Stimulated activated naive B cell treated with anti-CD40 and anti-IgM and Interleukin-4, amounts not matched to agents 10 μg/mL and 1 μg/mL and 100 μg/mL, for 72 hours (primary cell): ENCODE results near the gene TYW3.
"Not testable (repeated sequence)": the region's sequence is repeated elsewhere in the genome, so short reads cannot be mapped to it uniquely, and the experiment has no call there.

Experiments
- ATAC-seq, 2 donors: fragments of 150-1000 bp; cut with Tn5 transposase; replicated peaks; 2 replicates each; pipeline ENCODE4 v1.10.0; 2021; ENCODE audit warnings: moderate library complexity in 1 of 2
- DNase-seq: peaks from one replicate; pipeline ENCODE4 v3.0.0; 2021
- H3K27ac Mint-ChIP-seq: one replicate; pipeline ENCODE4 v1.8.0; 2022; ENCODE audit warnings: mild to moderate bottlenecking, mixed read lengths
- H3K27me3 Mint-ChIP-seq, 2 donors: one replicate each; pipeline ENCODE4 v1.8.0; 2022; ENCODE audit warnings: mixed read lengths in 2 of 2
- H3K36me3 Mint-ChIP-seq, 2 donors: one replicate each; pipeline ENCODE4 v1.8.0; 2022; ENCODE audit warnings: mixed read lengths in 2 of 2, mild to moderate bottlenecking in 1 of 2
- H3K4me1 Mint-ChIP-seq, 2 donors: one replicate each; pipeline ENCODE4 v1.8.0; 2022; ENCODE audit warnings: mixed read lengths in 2 of 2, mild to moderate bottlenecking in 1 of 2
- H3K4me3 Mint-ChIP-seq, 2 donors: one replicate each; pipeline ENCODE4 v1.8.0; 2022; ENCODE audit warnings: mild to moderate bottlenecking in 2 of 2, mixed read lengths in 2 of 2, moderate library complexity in 1 of 2
- H3K9me3 Mint-ChIP-seq, 2 donors: one replicate each; pipeline ENCODE4 v1.8.0; 2022; ENCODE audit warnings: mixed read lengths in 2 of 2, mild to moderate bottlenecking in 1 of 2

The TYW3 gene

GRCh38 chr1:74745247-74745646 is 12.3 kb downstream of the TYW3 start:
- not testable (repeated sequence) for H3K4me1 Mint-ChIP-seq, DNase-seq, H3K27me3 Mint-ChIP-seq, H3K4me3 Mint-ChIP-seq, ATAC-seq, H3K27ac Mint-ChIP-seq
- peaks cover 80 to 81% of the 10 kb centered on the region in 2 donors for H3K36me3 Mint-ChIP-seq
- peaks cover 9 to 11% of the 10 kb centered on the region in 2 donors for H3K9me3 Mint-ChIP-seq

DNA sequence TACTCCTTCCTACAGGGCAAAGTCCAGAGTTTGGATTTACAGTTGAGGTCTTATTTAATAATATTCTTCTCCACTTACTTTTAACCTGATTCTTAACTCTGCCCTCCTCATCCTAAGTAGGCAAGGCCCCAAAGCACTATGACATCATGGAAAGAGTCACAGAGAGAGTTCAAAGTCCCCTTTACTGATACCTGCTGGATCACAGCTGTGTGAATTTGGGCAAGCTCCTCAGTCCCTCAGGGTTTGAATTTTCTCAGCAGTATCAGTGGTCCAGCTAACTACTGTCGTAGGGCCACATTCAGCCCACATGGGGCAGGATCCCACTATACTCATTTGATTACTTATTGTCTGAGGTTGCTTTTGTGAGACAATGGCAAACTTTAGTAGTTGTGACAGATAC is 16.0 kb downstream of the TYW3 start:
- no peaks in the 10 kb centered on the region for H3K27me3 Mint-ChIP-seq
- no peak for DNase-seq
- peaks cover 1 to 5% of the 10 kb centered on the region in 2 donors for H3K4me1 Mint-ChIP-seq
- H3K4me3 Mint-ChIP-seq, result no peak overlapping the region
- ATAC-seq, result no peak
- H3K9me3 Mint-ChIP-seq, result peaks cover 7 to 9% of the 10 kb centered on the region in 2 donors
- H3K36me3 Mint-ChIP-seq, result peaks cover 66 to 72% of the 10 kb centered on the region in 2 donors
- no peak overlapping the region for H3K27ac Mint-ChIP-seq

DNA sequence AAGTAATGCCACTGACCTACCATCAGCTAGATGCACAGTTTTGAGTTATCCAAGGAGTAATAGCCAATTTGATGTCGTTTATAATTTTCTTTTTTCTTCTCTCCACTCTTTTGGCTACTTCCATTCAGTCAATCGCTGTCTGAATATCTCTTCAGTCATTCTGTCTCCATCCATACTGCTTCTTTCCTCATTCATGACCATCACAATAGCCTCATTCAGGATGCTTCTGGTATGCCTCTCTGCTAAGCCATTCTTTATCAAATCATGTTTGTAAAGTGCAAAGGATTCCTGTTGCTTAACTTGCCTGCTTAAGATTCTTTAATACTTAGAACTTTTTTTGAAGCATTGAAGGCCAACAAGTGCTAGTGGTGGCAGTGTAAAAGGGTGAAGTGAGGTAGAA is 20.2 kb downstream of the TYW3 start:
- no peak overlapping the region for H3K4me3 Mint-ChIP-seq
- H3K4me1 Mint-ChIP-seq, result peaks cover 1% of the 10 kb centered on the region in 2 donors
- no peaks in the 10 kb centered on the region for H3K27me3 Mint-ChIP-seq
- peaks cover 76 to 81% of the 10 kb centered on the region in 2 donors for H3K36me3 Mint-ChIP-seq
- DNase-seq, result no peak
- H3K27ac Mint-ChIP-seq, result no peak overlapping the region
- ATAC-seq, result no peak
- peaks cover 12 to 14% of the 10 kb centered on the region in 2 donors for H3K9me3 Mint-ChIP-seq

GRCh38 chr1:74755475-74755874 is 22.5 kb downstream of the TYW3 start:
- Mint-ChIP-seq H3K36me3 (peaks cover 76 to 84% of the 10 kb centered on the region in 2 donors), H3K27me3 (no peaks in the 10 kb centered on the region), H3K9me3 (peaks cover 12 to 14% of the 10 kb centered on the region in 2 donors), H3K4me1 (peaks cover 0 to 1% of the 10 kb centered on the region in 2 donors), H3K4me3 (no peak overlapping the region), H3K27ac (no peak overlapping the region)
- no peak for ATAC-seq
- DNase-seq, result no peak

- H3K27me3 Mint-ChIP-seq, H3K27ac Mint-ChIP-seq, H3K4me3 Mint-ChIP-seq, DNase-seq, ATAC-seq, H3K4me1 Mint-ChIP-seq: not testable (repeated sequence)
- Mint-ChIP-seq H3K9me3 (peaks cover 12 to 13% of the 10 kb centered on the region in 2 donors), H3K36me3 (peaks cover 71 to 83% of the 10 kb centered on the region in 2 donors)
Measured at GRCh38 chr1:74756650-74757049, 23.7 kb downstream of the TYW3 start.

GRCh38 chr1:74763807-74764206 is 30.9 kb downstream of the TYW3 start:
- Mint-ChIP-seq H3K27me3 (no peaks in the 10 kb centered on the region), H3K4me3 (no peak overlapping the region), H3K36me3 (peaks cover 31 to 41% of the 10 kb centered on the region in 2 donors), H3K27ac (no peak overlapping the region), H3K4me1 (no peaks in the 10 kb centered on the region), H3K9me3 (no peaks in the 10 kb centered on the region)
- DNase-seq, result no peak
- no peak for ATAC-seq

- no peaks in the 10 kb centered on the region for H3K9me3 Mint-ChIP-seq
- H3K27ac Mint-ChIP-seq, result no peak overlapping the region
- ATAC-seq (no peak), DNase-seq (no peak)
- H3K4me1 Mint-ChIP-seq, result no peaks in the 10 kb centered on the region
- H3K27me3 Mint-ChIP-seq, result no peaks in the 10 kb centered on the region
- peaks cover 18 to 22% of the 10 kb centered on the region in 2 donors for H3K36me3 Mint-ChIP-seq
- H3K4me3 Mint-ChIP-seq, result no peak overlapping the region
Measured at GRCh38 chr1:74766579-74766978, 33.6 kb downstream of the TYW3 start.

- H3K9me3 Mint-ChIP-seq, result no peaks in the 10 kb centered on the region
- no peak for DNase-seq
Measured at GRCh38 chr1:74767490-74767889, 34.5 kb downstream of the TYW3 start.

GRCh38 chr1:74771913-74772515 is 39.1 kb downstream of the TYW3 start:
- H3K27me3 Mint-ChIP-seq, result peaks cover 0 to 9% of the 10 kb centered on the region in 2 donors
- H3K36me3 Mint-ChIP-seq, result peaks cover 0 to 2% of the 10 kb centered on the region in 2 donors
- H3K4me1 Mint-ChIP-seq, result no peaks in the 10 kb centered on the region
- no peak overlapping the region for H3K27ac Mint-ChIP-seq
- ATAC-seq (no peak), DNase-seq (no peak)
- H3K9me3 Mint-ChIP-seq, result no peaks in the 10 kb centered on the region
- no peak overlapping the region for H3K4me3 Mint-ChIP-seq

More at GRCh38 chr1:74767490-74767889, 34.5 kb downstream of the TYW3 start:
- H3K4me1 Mint-ChIP-seq, result no peaks in the 10 kb centered on the region
- no peak overlapping the region for H3K4me3 Mint-ChIP-seq
- ATAC-seq, result no peak
- no peaks in the 10 kb centered on the region for H3K27me3 Mint-ChIP-seq
- peaks cover 15 to 18% of the 10 kb centered on the region in 2 donors for H3K36me3 Mint-ChIP-seq
- no peak overlapping the region for H3K27ac Mint-ChIP-seq

- no peak overlapping the region for H3K4me3 Mint-ChIP-seq
- ATAC-seq (no peak), DNase-seq (no peak)
- no peak overlapping the region for H3K27ac Mint-ChIP-seq
- no peaks in the 10 kb centered on the region for H3K36me3 Mint-ChIP-seq
- no peaks in the 10 kb centered on the region for H3K9me3 Mint-ChIP-seq
- H3K4me1 Mint-ChIP-seq, result no peaks in the 10 kb centered on the region
- H3K27me3 Mint-ChIP-seq, result peaks cover 0 to 9% of the 10 kb centered on the region in 2 donors
Measured at GRCh38 chr1:74772945-74773344, 40.0 kb downstream of the TYW3 start.

GRCh38 chr1:74773582-74773981 is 40.6 kb downstream of the TYW3 start:
- Mint-ChIP-seq H3K4me1 (no peaks in the 10 kb centered on the region), H3K36me3 (no peaks in the 10 kb centered on the region), H3K27ac (no peak overlapping the region), H3K4me3 (no peak overlapping the region), H3K9me3 (no peaks in the 10 kb centered on the region), H3K27me3 (peaks cover 4 to 15% of the 10 kb centered on the region in 2 donors)
- no peak for DNase-seq
- ATAC-seq, result no peak

GRCh38 chr1:74775735-74776134 is 42.8 kb downstream of the TYW3 start:
- H3K27me3 Mint-ChIP-seq, result peaks cover 4 to 16% of the 10 kb centered on the region in 2 donors
- no peaks in the 10 kb centered on the region for H3K9me3 Mint-ChIP-seq
- H3K4me1 Mint-ChIP-seq, result no peaks in the 10 kb centered on the region
- no peak overlapping the region for H3K4me3 Mint-ChIP-seq
- DNase-seq (no peak), ATAC-seq (no peak)
- H3K27ac Mint-ChIP-seq, result no peak overlapping the region
- H3K36me3 Mint-ChIP-seq, result no peaks in the 10 kb centered on the region

- no peaks in the 10 kb centered on the region for H3K4me1 Mint-ChIP-seq
- no peak overlapping the region for H3K27ac Mint-ChIP-seq
- no peaks in the 10 kb centered on the region for H3K36me3 Mint-ChIP-seq
- no peak for DNase-seq
- no peaks in the 10 kb centered on the region for H3K9me3 Mint-ChIP-seq
- no peak overlapping the region for H3K4me3 Mint-ChIP-seq
- peaks cover 6 to 17% of the 10 kb centered on the region in 2 donors for H3K27me3 Mint-ChIP-seq
- no peak for ATAC-seq
Measured at GRCh38 chr1:74777525-74777924, 44.6 kb downstream of the TYW3 start.

DNA sequence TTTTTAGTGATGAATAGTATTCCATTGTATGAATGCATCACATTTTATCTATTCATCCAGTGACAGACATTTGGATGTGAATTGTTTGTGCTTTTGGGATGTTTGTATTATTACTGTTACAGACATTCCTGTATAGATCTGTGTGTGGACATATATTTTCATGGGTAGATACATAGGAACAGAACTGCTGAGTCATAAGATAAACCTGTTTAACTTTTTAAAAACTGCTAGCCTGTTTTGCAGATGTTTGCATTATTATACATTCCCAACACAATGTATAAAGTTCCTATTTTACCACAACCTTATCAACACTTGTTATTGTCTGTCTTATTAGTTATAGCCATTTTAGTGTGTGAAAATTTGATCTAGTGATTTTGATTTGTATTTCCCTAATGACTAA is 46.8 kb downstream of the TYW3 start:
- H3K9me3 Mint-ChIP-seq, result no peaks in the 10 kb centered on the region
- no peaks in the 10 kb centered on the region for H3K36me3 Mint-ChIP-seq
- no peak overlapping the region for H3K27ac Mint-ChIP-seq
- H3K4me1 Mint-ChIP-seq, result no peaks in the 10 kb centered on the region
- H3K4me3 Mint-ChIP-seq, result no peak overlapping the region
- no peak for ATAC-seq
- DNase-seq, result no peak
- H3K27me3 Mint-ChIP-seq, result peaks cover 10 to 17% of the 10 kb centered on the region in 2 donors

DNA sequence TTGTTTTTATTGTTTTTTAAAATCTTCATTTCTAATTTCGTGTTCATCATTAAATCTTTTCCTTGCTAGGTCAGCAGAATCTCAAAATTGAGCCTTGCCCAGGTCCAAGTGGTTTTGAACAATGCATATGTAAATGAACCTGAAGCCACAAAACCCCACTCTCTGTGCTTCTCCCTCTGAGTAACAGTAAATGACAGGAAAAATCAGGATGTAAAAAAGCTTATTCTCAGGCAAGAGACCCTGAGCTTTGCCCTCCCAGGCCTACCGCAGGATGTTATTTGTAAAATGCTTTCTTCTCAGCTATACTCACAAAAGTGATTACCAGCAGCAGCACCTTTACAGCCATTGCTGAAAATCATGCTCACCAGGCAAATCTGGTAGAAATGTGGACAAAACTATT is 47.6 kb downstream of the TYW3 start:
- H3K4me3 Mint-ChIP-seq, result no peak overlapping the region
- no peaks in the 10 kb centered on the region for H3K36me3 Mint-ChIP-seq
- H3K27ac Mint-ChIP-seq, result no peak overlapping the region
- H3K27me3 Mint-ChIP-seq, result peaks cover 10 to 17% of the 10 kb centered on the region in 2 donors
- DNase-seq, result no peak
- no peaks in the 10 kb centered on the region for H3K9me3 Mint-ChIP-seq
- no peaks in the 10 kb centered on the region for H3K4me1 Mint-ChIP-seq
- ATAC-seq, result no peak
